Activated CD4-positive, alpha-beta T cell treated with anti-CD3 and anti-CD28 coated beads, Interleukin-2, Interleukin-6, amounts not matched to agents 100 ng/mL and 50 ng/mL, durations not matched to agents 16 hours and 8 hours (primary cell): Measurements from ENCODE around the gene SETMAR.

Source experiments
- DNase-seq: peaks from one replicate; pipeline ENCODE4 v3.0.0-alpha.2; 2020

SETMAR gene

GRCh38 chr3:4355401-4356219, 52.4 kb downstream of the SETMAR start:
- DNase-seq: no peak

- DNase-seq: no peak
Measured at GRCh38 chr3:4356220-4356540, 53.0 kb downstream of the SETMAR start.

DNA sequence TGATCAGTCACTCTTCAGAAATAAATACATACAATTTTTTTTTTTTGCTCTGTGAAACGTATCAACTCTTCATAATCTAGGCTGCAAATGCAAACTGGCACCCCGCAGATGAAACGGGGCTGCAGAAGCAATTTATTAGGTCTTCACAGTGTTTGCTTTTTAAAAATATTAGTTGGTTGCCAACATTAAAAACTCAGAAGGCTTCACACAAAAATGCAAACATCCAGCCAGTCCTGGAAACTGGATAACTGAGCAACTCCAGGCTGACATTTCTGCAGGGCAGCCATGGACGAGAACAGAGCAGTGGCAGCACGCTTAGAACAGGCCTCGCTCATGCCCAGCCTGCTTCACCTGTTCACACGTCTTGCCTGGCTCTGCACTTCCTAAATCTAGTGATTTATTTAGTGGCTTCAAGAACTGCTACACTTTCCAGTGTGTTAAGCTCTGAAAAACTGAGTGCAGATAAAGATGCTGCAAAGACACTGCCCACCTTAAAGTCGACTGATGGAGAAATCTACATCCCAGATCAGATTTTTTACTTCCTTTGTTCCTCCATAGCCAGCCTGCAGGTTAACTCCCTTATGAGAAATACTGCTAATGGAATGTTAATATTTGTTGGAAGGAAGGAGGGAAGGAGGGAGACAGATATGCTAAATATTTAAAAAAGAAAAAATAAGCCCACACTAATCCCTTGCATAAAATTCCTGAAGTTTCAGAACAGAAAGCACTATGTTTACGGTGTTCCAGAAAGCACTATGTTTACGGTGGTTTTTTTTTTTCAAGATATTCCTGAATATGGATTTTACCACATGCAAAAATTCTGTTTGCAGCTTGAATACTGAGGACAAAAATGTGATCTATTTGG, 53.6 kb downstream of the SETMAR start:
- DNase-seq: no peak

- DNase-seq: no peak
Measured at GRCh38 chr3:4358273-4358672, 55.1 kb downstream of the SETMAR start.

- no peak for DNase-seq
Measured at GRCh38 chr3:4359805-4360502, 56.8 kb downstream of the SETMAR start.

GRCh38 chr3:4360817-4361216, 57.6 kb downstream of the SETMAR start:
- no peak for DNase-seq

DNA sequence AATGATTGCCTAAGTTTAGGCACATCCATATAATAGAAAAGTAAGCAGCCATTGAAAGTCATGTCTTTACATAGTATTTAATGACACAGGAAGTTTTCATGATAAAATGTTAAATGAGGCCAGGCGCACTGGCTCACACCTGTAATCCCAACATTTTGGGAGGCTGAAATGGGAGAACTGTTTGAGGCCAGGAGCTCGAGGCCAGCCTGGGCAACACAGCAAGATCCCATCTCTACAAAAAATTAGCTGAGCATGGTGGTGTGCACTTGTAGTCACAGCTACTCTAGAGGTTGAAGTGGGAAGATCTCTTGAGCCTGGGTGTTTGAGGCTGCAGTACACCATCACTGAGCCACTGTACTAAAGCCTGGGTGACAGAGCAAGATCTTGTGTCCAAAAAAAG, 59.4 kb downstream of the SETMAR start:
- no peak for DNase-seq
